Measurements from ENCODE around the gene RTN4RL1.

DNA sequence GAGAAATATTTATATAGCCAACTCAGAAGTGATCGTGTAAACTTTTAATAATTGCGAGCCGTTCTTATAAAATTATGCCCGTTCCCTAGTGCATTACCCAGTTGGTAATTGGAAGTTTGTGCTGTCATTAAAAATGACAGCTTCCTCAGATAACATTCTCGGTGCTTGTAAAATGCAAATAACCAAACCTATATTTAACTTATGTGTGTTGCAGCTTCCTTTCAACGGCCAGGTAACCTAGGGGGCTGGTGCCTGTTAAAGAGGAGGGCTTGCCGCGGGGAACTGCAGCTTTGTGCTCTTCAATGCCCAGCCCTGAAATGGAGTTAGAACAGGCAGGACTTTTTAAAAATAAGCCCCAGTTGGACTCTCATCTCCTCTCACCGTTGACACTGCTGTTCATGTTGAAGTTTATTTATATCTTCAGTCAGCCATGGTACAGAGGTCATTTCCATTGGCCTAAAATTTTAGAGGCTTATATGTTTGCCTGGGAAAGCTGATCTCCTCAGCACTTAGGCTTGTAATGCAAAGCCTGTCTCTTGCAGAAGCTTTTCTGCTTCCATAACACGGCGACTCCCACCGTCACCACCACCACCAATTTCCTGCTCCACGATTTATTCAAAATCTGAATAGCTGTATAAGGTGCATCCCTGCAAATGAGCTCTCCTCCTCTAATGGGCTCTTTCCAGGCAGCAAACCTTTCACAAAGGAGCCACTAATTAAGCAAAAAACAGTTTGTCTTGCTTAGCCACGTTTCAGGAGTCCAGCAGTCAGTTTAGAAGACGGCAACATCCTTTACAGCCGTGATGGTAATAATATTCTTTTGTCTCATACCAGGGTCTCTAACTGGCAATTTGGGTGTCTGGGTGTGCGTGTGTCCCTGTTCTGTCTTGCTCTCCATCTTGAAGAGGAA lies 120.6 kb downstream of the RTN4RL1 start:
- no peak for TF ChIP-seq POLR2A (IDR thresholded peaks at IDR 0.05)
- TF ChIP-seq, protein P1, sequence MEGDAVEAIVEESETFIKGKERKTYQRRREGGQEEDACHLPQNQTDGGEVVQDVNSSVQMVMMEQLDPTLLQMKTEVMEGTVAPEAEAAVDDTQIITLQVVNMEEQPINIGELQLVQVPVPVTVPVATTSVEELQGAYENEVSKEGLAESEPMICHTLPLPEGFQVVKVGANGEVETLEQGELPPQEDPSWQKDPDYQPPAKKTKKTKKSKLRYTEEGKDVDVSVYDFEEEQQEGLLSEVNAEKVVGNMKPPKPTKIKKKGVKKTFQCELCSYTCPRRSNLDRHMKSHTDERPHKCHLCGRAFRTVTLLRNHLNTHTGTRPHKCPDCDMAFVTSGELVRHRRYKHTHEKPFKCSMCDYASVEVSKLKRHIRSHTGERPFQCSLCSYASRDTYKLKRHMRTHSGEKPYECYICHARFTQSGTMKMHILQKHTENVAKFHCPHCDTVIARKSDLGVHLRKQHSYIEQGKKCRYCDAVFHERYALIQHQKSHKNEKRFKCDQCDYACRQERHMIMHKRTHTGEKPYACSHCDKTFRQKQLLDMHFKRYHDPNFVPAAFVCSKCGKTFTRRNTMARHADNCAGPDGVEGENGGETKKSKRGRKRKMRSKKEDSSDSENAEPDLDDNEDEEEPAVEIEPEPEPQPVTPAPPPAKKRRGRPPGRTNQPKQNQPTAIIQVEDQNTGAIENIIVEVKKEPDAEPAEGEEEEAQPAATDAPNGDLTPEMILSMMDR (IDR thresholded peaks at IDR 0.05 in 8 of 11, conservative IDR thresholded peaks at IDR 0.05 in 3 of 11): no peak

Measured in spleen (tissue), 7 donors.